Activated T-cell treated with anti-CD3 and anti-CD28 coated beads for 1 hour (primary cell): ENCODE data around the gene RNASE8.

Source experiments
- DNase-seq: peaks from one replicate; pipeline ENCODE4 v3.0.0-alpha.2; 2020; ENCODE audit warnings: low read depth

Gene RNASE8

GRCh38 chr14:21072781-21073339 is 15.2 kb downstream of the RNASE8 start:
- no peak for DNase-seq

- no peak for DNase-seq
Observed at GRCh38 chr14:21073921-21074320, 16.3 kb downstream of the RNASE8 start.

GRCh38 chr14:21074398-21075272 is 17.0 kb downstream of the RNASE8 start:
- no peak for DNase-seq

- no peak for DNase-seq
Observed at GRCh38 chr14:21075719-21076437, 18.3 kb downstream of the RNASE8 start.

- DNase-seq = no peak
Observed at GRCh38 chr14:21077672-21078071, 20.1 kb downstream of the RNASE8 start.

- DNase-seq = no peak
Observed at GRCh38 chr14:21078287-21078686, 20.7 kb downstream of the RNASE8 start.

- no peak for DNase-seq
Observed at GRCh38 chr14:21078726-21079125, 21.1 kb downstream of the RNASE8 start.

GRCh38 chr14:21081521-21082142 is 24.0 kb downstream of the RNASE8 start:
- DNase-seq = no peak

DNA sequence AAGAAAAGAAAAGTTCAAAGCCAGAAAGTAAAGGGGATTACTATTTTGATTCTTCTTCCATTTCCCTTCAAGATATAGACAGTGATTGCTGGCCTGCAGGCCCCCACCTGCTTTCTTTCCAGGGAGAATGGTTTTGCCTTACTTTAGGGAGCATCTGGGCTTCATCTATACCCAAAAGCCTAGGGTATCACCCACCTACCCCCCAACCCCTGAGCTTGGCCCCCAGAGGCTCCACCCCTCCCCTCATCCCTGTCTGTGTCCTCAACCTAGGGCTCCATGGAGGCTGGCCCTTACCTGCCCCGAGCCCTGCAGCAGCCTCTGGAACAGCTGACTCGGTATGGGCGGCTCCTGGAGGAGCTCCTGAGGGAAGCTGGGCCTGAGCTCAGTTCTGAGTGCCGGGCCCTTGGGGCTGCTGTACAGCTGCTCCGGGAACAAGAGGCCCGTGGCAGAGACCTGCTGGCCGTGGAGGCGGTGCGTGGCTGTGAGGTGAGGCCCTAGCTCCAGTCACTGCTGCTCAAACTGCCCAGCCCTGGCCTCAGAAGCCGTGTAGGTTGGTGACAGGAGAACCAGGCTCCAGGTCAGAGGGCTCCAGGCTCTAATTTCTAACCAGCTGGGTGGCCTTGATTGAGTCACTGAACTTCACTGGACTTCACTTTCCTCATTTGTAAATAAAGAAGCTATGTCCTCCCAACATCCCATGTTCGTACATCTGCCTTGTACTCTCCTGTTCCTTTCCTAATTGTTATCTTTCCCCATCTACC is 26.1 kb downstream of the RNASE8 start:
- no peak for DNase-seq

DNA sequence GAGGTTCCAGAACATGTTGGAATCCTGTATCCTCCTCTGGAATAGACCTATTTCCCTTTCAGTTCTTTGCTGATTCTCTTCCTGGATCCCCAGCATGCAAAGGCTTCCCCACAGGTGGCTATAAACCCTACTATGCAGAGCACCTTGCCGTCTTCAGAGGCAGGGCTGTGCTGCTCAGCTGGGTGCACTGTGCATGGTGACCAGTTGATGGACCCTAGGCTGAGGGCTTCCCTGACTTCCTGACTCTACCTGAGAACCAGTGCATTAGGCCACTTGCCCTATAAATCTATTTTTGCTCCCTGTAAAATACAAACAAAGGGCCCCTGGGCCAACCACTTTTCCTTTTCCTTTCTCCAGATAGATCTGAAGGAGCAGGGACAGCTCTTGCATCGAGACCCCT is 26.8 kb downstream of the RNASE8 start:
- DNase-seq = no peak

DNA sequence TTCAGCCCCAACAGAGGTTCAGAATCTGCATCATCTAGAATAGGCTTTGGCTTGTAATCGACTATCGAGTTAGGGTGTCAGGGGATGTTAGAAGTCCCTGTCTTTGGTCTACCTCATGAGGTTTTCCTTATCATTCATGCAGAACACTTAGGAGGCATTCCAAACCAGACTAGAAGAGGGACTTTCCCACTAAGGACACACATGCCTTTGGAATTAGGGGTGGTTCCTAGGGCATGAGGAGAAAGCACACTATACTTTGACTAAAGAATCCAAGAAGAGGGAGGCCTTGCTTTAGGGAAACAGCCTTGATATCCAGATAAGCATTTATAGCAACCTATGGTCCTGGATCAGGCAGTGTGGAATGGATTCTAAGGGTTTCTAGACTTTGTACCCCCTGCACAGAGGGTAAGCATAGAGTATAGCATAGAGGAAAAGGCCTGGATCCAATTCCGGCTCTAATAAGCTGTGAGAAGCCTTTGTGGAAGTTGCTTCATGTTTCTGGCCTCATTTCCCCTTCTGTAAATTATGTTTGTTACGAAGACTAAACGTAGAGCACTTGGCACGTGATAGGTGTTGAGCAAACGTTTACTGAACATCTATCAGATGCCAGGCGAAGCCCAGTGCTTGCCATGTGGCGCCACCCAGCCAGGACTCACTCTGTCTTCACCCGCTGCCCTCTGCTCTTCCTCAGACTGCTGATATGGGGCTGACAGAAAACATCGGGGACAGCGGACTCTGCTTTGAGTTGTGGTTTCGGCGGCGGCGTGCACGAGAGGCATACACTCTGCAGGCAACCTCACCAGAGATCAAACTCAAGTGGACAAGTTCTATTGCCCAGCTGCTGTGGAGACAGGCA is 27.6 kb downstream of the RNASE8 start:
- no peak for DNase-seq

DNA sequence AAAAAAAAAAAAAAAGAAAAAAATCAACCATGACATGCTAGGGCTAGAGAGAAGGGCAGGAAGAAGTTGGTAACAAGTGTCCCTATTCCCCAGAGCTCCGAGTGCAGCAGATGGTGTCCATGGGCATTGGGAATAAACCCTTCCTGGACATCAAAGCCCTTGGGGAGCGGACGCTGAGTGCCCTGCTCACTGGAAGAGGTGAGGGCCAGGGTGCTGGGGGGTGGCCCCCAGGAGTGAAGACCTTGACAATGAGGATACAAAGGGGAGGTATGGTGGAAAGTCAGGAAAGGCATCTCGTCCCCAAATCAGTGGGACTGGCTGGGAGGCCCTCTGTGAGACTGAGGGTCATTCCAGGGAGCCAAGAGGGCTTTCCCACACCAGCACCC is 29.3 kb downstream of the RNASE8 start:
- no peak for DNase-seq

- no peak for DNase-seq
Observed at GRCh38 chr14:21087294-21088091, 29.9 kb downstream of the RNASE8 start.

GRCh38 chr14:21088687-21089086 is 31.1 kb downstream of the RNASE8 start:
- no peak for DNase-seq

GRCh38 chr14:21089271-21089670 is 31.6 kb downstream of the RNASE8 start:
- no peak for DNase-seq

GRCh38 chr14:21089877-21090193 is 32.2 kb downstream of the RNASE8 start:
- DNase-seq = no peak

- no peak for DNase-seq
Observed at GRCh38 chr14:21090194-21090939, 32.7 kb downstream of the RNASE8 start.

- no peak for DNase-seq
Observed at GRCh38 chr14:21090940-21091663, 33.5 kb downstream of the RNASE8 start.

- DNase-seq = no peak
Observed at GRCh38 chr14:21091821-21092272, 34.2 kb downstream of the RNASE8 start.
